Keratinocyte (primary cell): ENCODE data around the gene CAPN11.

Experiments
- EZH2 ChIP-seq: IDR thresholded peaks from one replicate; pipeline ENCODE4 v1.6.1; 2012; ENCODE audit warnings: inconsistent platforms, mild to moderate bottlenecking, low read length, moderate library complexity
- TF ChIP-seq, protein P1 (sequence below), 3 experiments: IDR thresholded peaks in 1 of 3; conservative IDR thresholded peaks in 1 of 3; optimal IDR thresholded peaks in 1 of 3; 2 replicates in 2 of 3; 3 replicates in 1 of 3; pipeline versions ENCODE3 to v1.5.1; 2011; ENCODE audit warnings: low read length in 3 of 3, mild to moderate bottlenecking in 3 of 3, moderate library complexity in 2 of 3, control low read depth in 1 of 3, inconsistent platforms in 1 of 3; ENCODE audit not compliant: insufficient read depth in 2 of 3; ENCODE audit errors: extremely low read depth in 1 of 3

DNA sequence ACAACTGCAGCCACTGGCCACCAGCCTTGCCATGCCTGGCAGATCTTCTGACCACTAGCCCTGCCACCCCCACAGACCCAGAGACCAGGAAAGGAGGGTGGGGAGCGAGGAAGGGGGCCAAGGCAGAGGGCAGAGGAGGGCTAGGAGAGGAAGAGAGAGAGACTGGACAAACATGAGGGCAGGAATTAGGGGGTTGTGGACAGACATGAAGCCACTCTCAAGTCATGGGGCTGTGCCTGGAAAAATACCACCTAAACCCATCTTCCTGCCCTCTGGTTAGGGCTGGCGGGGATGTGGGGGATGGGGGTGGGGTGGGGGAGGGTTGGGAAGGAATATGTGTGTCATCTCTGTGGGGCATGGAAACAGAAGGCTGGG, 63.3 kb downstream of the CAPN11 start:
- TF ChIP-seq, protein P1, sequence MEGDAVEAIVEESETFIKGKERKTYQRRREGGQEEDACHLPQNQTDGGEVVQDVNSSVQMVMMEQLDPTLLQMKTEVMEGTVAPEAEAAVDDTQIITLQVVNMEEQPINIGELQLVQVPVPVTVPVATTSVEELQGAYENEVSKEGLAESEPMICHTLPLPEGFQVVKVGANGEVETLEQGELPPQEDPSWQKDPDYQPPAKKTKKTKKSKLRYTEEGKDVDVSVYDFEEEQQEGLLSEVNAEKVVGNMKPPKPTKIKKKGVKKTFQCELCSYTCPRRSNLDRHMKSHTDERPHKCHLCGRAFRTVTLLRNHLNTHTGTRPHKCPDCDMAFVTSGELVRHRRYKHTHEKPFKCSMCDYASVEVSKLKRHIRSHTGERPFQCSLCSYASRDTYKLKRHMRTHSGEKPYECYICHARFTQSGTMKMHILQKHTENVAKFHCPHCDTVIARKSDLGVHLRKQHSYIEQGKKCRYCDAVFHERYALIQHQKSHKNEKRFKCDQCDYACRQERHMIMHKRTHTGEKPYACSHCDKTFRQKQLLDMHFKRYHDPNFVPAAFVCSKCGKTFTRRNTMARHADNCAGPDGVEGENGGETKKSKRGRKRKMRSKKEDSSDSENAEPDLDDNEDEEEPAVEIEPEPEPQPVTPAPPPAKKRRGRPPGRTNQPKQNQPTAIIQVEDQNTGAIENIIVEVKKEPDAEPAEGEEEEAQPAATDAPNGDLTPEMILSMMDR (optimal IDR thresholded peaks at IDR 0.05 in 1 of 3, IDR thresholded peaks at IDR 0.05 in 1 of 3, conservative IDR thresholded peaks at IDR 0.05 in 1 of 3; ENCODE audit: extremely low read depth in 1 of 3, insufficient read depth in 2 of 3, low read length in 3 of 3) = no peak
- TF ChIP-seq EZH2 = no peak
